ENCODE data around the gene ACSS2. TPM values are rescaled to one million over a fixed set of nuclear protein-coding genes. Genes with fewer than 3 reads are reported as not detected.
A peak's percentile ranks its signal among the peaks of the same experiment; 100 is the strongest.

The ACSS2 gene
- total and polyA plus RNA-seq, 4 experiments from 2014 or later = 11.4 to 24.3 (median 17.0) TPM

GRCh38 chr20:34925341-34925740 is 48.9 kb downstream of the ACSS2 start:
- Mint-ChIP-seq H3K36me3 (peaks cover 35 to 40% of the 10 kb centered on the region in 2 donors), H3K27ac (peak overlapping the region in 3 of 7 donors; percentile 29 to 37 (median 33)), H3K9me3 (no peaks in the 10 kb centered on the region), H3K4me3 (no peak overlapping the region), H3K27me3 (no peaks in the 10 kb centered on the region), H3K4me1 (peaks cover 0 to 11% (median 3%) of the 10 kb centered on the region in 4 donors)
- Histone ChIP-seq H3K4me3 (ENCODE audit: low read length in 2 of 2) (no peak overlapping the region), H3K9me3 (ENCODE audit: control insufficient read depth in 1 of 2, low read length in 2 of 2) (no peaks in the 10 kb centered on the region), H3K27ac (ENCODE audit: low read depth, low read length) (no peak overlapping the region), H3K36me3 (ENCODE audit: insufficient read depth, low read length) (peaks cover 14% of the 10 kb centered on the region), H3K27me3 (ENCODE audit: insufficient read depth, low read length) (no peaks in the 10 kb centered on the region), H3K4me1 (ENCODE audit: insufficient read depth, low read length) (no peaks in the 10 kb centered on the region)
- no peak for DNase-seq
- POLR2A ChIA-PET (ENCODE audit: partially characterized antibody) = no interaction called here
- intact Hi-C loops (cut with micrococcal nuclease) = no loop called here
- CTCF ChIA-PET (ENCODE audit: partially characterized antibody) = no interaction called here

GRCh38 chr20:34925981-34926380 is 49.6 kb downstream of the ACSS2 start:
- intact Hi-C loops (cut with micrococcal nuclease) = no loop called here
- ChIA-PET POLR2A (ENCODE audit: partially characterized antibody) (no interaction called here), CTCF (ENCODE audit: partially characterized antibody) (no interaction called here)
- Mint-ChIP-seq H3K9me3 (no peaks in the 10 kb centered on the region), H3K36me3 (peaks cover 42% of the 10 kb centered on the region in 2 donors), H3K4me1 (peaks cover 0 to 11% (median 3%) of the 10 kb centered on the region in 4 donors), H3K4me3 (no peak overlapping the region), H3K27ac (peak overlapping the region in 3 of 7 donors; percentile 19 to 65 (median 30)), H3K27me3 (no peaks in the 10 kb centered on the region)
- Histone ChIP-seq H3K9me3 (ENCODE audit: control insufficient read depth in 1 of 2, low read length in 2 of 2) (no peaks in the 10 kb centered on the region), H3K27ac (ENCODE audit: low read depth, low read length) (no peak overlapping the region), H3K27me3 (ENCODE audit: insufficient read depth, low read length) (no peaks in the 10 kb centered on the region), H3K4me3 (ENCODE audit: low read length in 2 of 2) (no peak overlapping the region), H3K4me1 (ENCODE audit: insufficient read depth, low read length) (no peaks in the 10 kb centered on the region), H3K36me3 (ENCODE audit: insufficient read depth, low read length) (peaks cover 14% of the 10 kb centered on the region)
- DNase-seq = no peak

- H3K9me3 Mint-ChIP-seq = no peaks in the 10 kb centered on the region
- H3K4me1 ChIP-seq (ENCODE audit: insufficient read depth, low read length) = no peaks in the 10 kb centered on the region
- intact Hi-C loops (cut with micrococcal nuclease) = no loop called here
- H3K27me3 ChIP-seq (ENCODE audit: insufficient read depth, low read length) = no peaks in the 10 kb centered on the region
- peak overlapping the region in 2 of 7 donors; percentile 25 to 74 for H3K27ac Mint-ChIP-seq
- POLR2A ChIA-PET (ENCODE audit: partially characterized antibody) = no interaction called here
- H3K36me3 Mint-ChIP-seq = peaks cover 41 to 45% of the 10 kb centered on the region in 2 donors
- peaks cover 0 to 11% (median 3%) of the 10 kb centered on the region in 4 donors for H3K4me1 Mint-ChIP-seq
- no peak overlapping the region for H3K4me3 ChIP-seq (ENCODE audit: low read length in 2 of 2)
- H3K36me3 ChIP-seq (ENCODE audit: insufficient read depth, low read length) = peaks cover 19% of the 10 kb centered on the region
- H3K9me3 ChIP-seq (ENCODE audit: control insufficient read depth in 1 of 2, low read length in 2 of 2) = no peaks in the 10 kb centered on the region
- H3K27ac ChIP-seq (ENCODE audit: low read depth, low read length) = no peak overlapping the region
- H3K27me3 Mint-ChIP-seq = no peaks in the 10 kb centered on the region
- CTCF ChIA-PET (ENCODE audit: partially characterized antibody) = no interaction called here
- DNase-seq = no peak
- no peak overlapping the region for H3K4me3 Mint-ChIP-seq
Observed at GRCh38 chr20:34926581-34926980, 50.2 kb downstream of the ACSS2 start.

GRCh38 chr20:34927736-34928135 is 51.3 kb downstream of the ACSS2 start:
- Mint-ChIP-seq H3K27me3 (no peaks in the 10 kb centered on the region), H3K27ac (peak overlapping the region in 3 of 7 donors; percentile 69 to 75 (median 74)), H3K9me3 (no peaks in the 10 kb centered on the region), H3K4me1 (peaks cover 0 to 11% (median 3%) of the 10 kb centered on the region in 4 donors), H3K36me3 (peaks cover 39 to 48% of the 10 kb centered on the region in 2 donors), H3K4me3 (no peak overlapping the region)
- intact Hi-C loops (cut with micrococcal nuclease) = no loop called here
- Histone ChIP-seq H3K4me3 (ENCODE audit: low read length in 2 of 2) (no peak overlapping the region), H3K4me1 (ENCODE audit: insufficient read depth, low read length) (no peaks in the 10 kb centered on the region), H3K27ac (ENCODE audit: low read depth, low read length) (no peak overlapping the region), H3K9me3 (ENCODE audit: control insufficient read depth in 1 of 2, low read length in 2 of 2) (no peaks in the 10 kb centered on the region), H3K27me3 (ENCODE audit: insufficient read depth, low read length) (no peaks in the 10 kb centered on the region), H3K36me3 (ENCODE audit: insufficient read depth, low read length) (peaks cover 19% of the 10 kb centered on the region)
- POLR2A ChIA-PET (ENCODE audit: partially characterized antibody) = no interaction called here
- DNase-seq = no peak
- CTCF ChIA-PET (ENCODE audit: partially characterized antibody) = no interaction called here

GRCh38 chr20:34928411-34928810 is 52.0 kb downstream of the ACSS2 start:
- peaks cover 44 to 52% of the 10 kb centered on the region in 2 donors for H3K36me3 Mint-ChIP-seq
- POLR2A ChIA-PET (ENCODE audit: partially characterized antibody) = no interaction called here
- peaks cover 0 to 11% (median 3%) of the 10 kb centered on the region in 4 donors for H3K4me1 Mint-ChIP-seq
- peaks cover 19% of the 10 kb centered on the region for H3K36me3 ChIP-seq (ENCODE audit: insufficient read depth, low read length)
- intact Hi-C loops (cut with micrococcal nuclease) = no loop called here
- no peak overlapping the region for H3K4me3 Mint-ChIP-seq
- no peak overlapping the region for H3K4me3 ChIP-seq (ENCODE audit: low read length in 2 of 2)
- no peak for DNase-seq
- H3K27me3 ChIP-seq (ENCODE audit: insufficient read depth, low read length) = no peaks in the 10 kb centered on the region
- H3K4me1 ChIP-seq (ENCODE audit: insufficient read depth, low read length) = no peaks in the 10 kb centered on the region
- no peak overlapping the region for H3K27ac ChIP-seq (ENCODE audit: low read depth, low read length)
- H3K27ac Mint-ChIP-seq = peak overlapping the region in 1 of 7 donors; percentile 60
- no peaks in the 10 kb centered on the region for H3K27me3 Mint-ChIP-seq
- CTCF ChIA-PET (ENCODE audit: partially characterized antibody) = no interaction called here
- no peaks in the 10 kb centered on the region for H3K9me3 Mint-ChIP-seq
- H3K9me3 ChIP-seq (ENCODE audit: control insufficient read depth in 1 of 2, low read length in 2 of 2) = no peaks in the 10 kb centered on the region

GRCh38 chr20:34931771-34932170 is 55.4 kb downstream of the ACSS2 start:
- ChIA-PET CTCF (ENCODE audit: partially characterized antibody) (interaction anchor here (1.2 kb wide), 1 partner anchor 59 kb away, joined by 3 read pairs; no protein-coding TSS in a partner anchor), POLR2A (ENCODE audit: partially characterized antibody) (no interaction called here)
- DNase-seq = no peak
- no peak overlapping the region for H3K4me3 ChIP-seq (ENCODE audit: low read length in 2 of 2)
- H3K27me3 ChIP-seq (ENCODE audit: insufficient read depth, low read length) = no peaks in the 10 kb centered on the region
- H3K9me3 Mint-ChIP-seq = no peaks in the 10 kb centered on the region
- H3K4me1 ChIP-seq (ENCODE audit: insufficient read depth, low read length) = no peaks in the 10 kb centered on the region
- H3K4me1 Mint-ChIP-seq = no peaks in the 10 kb centered on the region
- no peak overlapping the region for H3K27ac ChIP-seq (ENCODE audit: low read depth, low read length)
- H3K27me3 Mint-ChIP-seq = no peaks in the 10 kb centered on the region
- H3K4me3 Mint-ChIP-seq = no peak overlapping the region
- no peak overlapping the region for H3K27ac Mint-ChIP-seq
- no peaks in the 10 kb centered on the region for H3K9me3 ChIP-seq (ENCODE audit: control insufficient read depth in 1 of 2, low read length in 2 of 2)
- peaks cover 27% of the 10 kb centered on the region for H3K36me3 ChIP-seq (ENCODE audit: insufficient read depth, low read length)
- intact Hi-C loops (cut with micrococcal nuclease) = no loop called here
- peaks cover 47 to 57% of the 10 kb centered on the region in 2 donors for H3K36me3 Mint-ChIP-seq

- Mint-ChIP-seq H3K27ac (peak overlapping the region in 1 of 7 donors; percentile 7), H3K27me3 (no peaks in the 10 kb centered on the region), H3K4me1 (no peaks in the 10 kb centered on the region), H3K36me3 (peaks cover 51 to 61% of the 10 kb centered on the region in 2 donors), H3K4me3 (no peak overlapping the region), H3K9me3 (no peaks in the 10 kb centered on the region)
- H3K36me3 ChIP-seq (ENCODE audit: insufficient read depth, low read length) = peaks cover 31% of the 10 kb centered on the region
- POLR2A ChIA-PET (ENCODE audit: partially characterized antibody) = no interaction called here
- no peak overlapping the region for H3K27ac ChIP-seq (ENCODE audit: low read depth, low read length)
- no peaks in the 10 kb centered on the region for H3K27me3 ChIP-seq (ENCODE audit: insufficient read depth, low read length)
- H3K9me3 ChIP-seq (ENCODE audit: control insufficient read depth in 1 of 2, low read length in 2 of 2) = no peaks in the 10 kb centered on the region
- CTCF ChIA-PET (ENCODE audit: partially characterized antibody) = interaction anchor here (1.2 kb wide), 1 partner anchor 64 kb away, joined by 3 read pairs; no protein-coding TSS in a partner anchor
- H3K4me1 ChIP-seq (ENCODE audit: insufficient read depth, low read length) = no peaks in the 10 kb centered on the region
- H3K4me3 ChIP-seq (ENCODE audit: low read length in 2 of 2) = no peak overlapping the region
- intact Hi-C loops (cut with micrococcal nuclease) = no loop called here
- no peak for DNase-seq
Observed at GRCh38 chr20:34938466-34939163, 62.2 kb downstream of the ACSS2 start.

Data from CD4-positive, alpha-beta memory T cell (primary cell).